A549 (cell line): ENCODE results near the gene SNAP25. TPM values are rescaled to one million over a fixed set of nuclear protein-coding genes. Genes with fewer than 3 reads are reported as not detected.
A peak's percentile ranks its signal among the peaks of the same experiment; 100 is the strongest.

ENCODE experiments used
- ATAC-seq, 2 experiments: fragments of 200-7000 bp in 1 of 2; fragments of >200 bp in 1 of 2; cut with Nextera tagmentation in 1 of 2; cut with Tn5 transposase in 1 of 2; 3 replicates each; pipeline versions ENCODE4 v1.8.0 to v1.9.1; 2018 to 2020; ENCODE audit warnings: mild to moderate bottlenecking in 1 of 2, moderate library complexity in 1 of 2
- CTCF ChIA-PET: fragments of 300-600 bp; sonication (Branson Sonifier 250); formaldehyde crosslinking; extraction: SDS; loops from one replicate; lab custom pipeline; 2021; ENCODE audit warnings: antibody characterized with exemption, inconsistent platforms; lab: Yijun Ruan, JAX
- POLR2A ChIA-PET: fragments of 350-600 bp; formaldehyde crosslinking; extraction: SDS; loops from one replicate; lab custom pipeline; 2021; ENCODE audit warnings: antibody characterized with exemption, inconsistent platforms; lab: Yijun Ruan, JAX
- DNase-seq, 2 experiments: peaks; one replicate each; pipeline versions ENCODE4 v3.0.0 to v3.0.0-alpha.2; 2011 to 2016; ENCODE audit warnings: low read depth in 1 of 2, low spot score in 1 of 2
- FAIRE-seq: peaks from 2 replicates; lab custom pipeline; 2011; peaks lifted over from hg19 to GRCh38; lab: Jason Lieb, UNC
- H3K27ac ChIP-seq, 2 experiments: fragments of >200 bp; sonication (Bioruptor Twin); formaldehyde crosslinking; 3 replicates each; pipeline ENCODE4 v1.5.1; 2016 to 2017
- H3K4me1 ChIP-seq: fragments of >200 bp; sonication (Bioruptor Twin); formaldehyde crosslinking; 3 replicates; pipeline ENCODE4 v1.6.1; 2016
- H3K4me2 ChIP-seq: fragments of >200 bp; sonication (Bioruptor Twin); formaldehyde crosslinking; 3 replicates; pipeline ENCODE4 v1.6.1; 2016
- H3K4me3 ChIP-seq: fragments of >200 bp; sonication (Bioruptor Twin); formaldehyde crosslinking; 3 replicates; pipeline ENCODE4 v1.5.1; 2016
- H3K9me3 ChIP-seq: fragments of >200 bp; sonication (Bioruptor Twin); formaldehyde crosslinking; 3 replicates; pipeline ENCODE4 v1.6.1; 2016
- CTCF ChIP-seq: fragments of >200 bp; sonication (Bioruptor Twin); formaldehyde crosslinking; IDR thresholded peaks from 3 replicates; pipeline ENCODE4 v1.5.1; 2016
- EHF ChIP-seq: fragments of 250-450 bp; sonication (Bioruptor Pico); IDR thresholded peaks from 2 replicates; pipeline ENCODE4 v1.5.0; 2020; ENCODE audit warnings: mild to moderate bottlenecking
- EHMT2 ChIP-seq: fragments of 200-600 bp; sonication (generic); IDR thresholded peaks from 2 replicates; pipeline ENCODE4 v1.6.1; 2016; ENCODE audit warnings: antibody characterized with exemption, low read depth, mild to moderate bottlenecking, moderate library complexity
- EP300 ChIP-seq, 2 experiments: fragments of >200 bp; sonication (Bioruptor Twin); formaldehyde crosslinking; IDR thresholded peaks; 2 replicates in 1 of 2; 3 replicates in 1 of 2; pipeline ENCODE4 v1.6.1; 2016 to 2017
- ESRRA ChIP-seq: fragments of 150-350 bp; IDR thresholded peaks from 2 replicates; pipeline ENCODE4 v1.6.1; 2014; ENCODE audit warnings: mild to moderate bottlenecking, low read length, borderline replicate concordance
- FOSB ChIP-seq: fragments of 250-450 bp; sonication (Bioruptor Pico); IDR thresholded peaks from 2 replicates; pipeline ENCODE4 v1.5.0; 2020; ENCODE audit warnings: mild to moderate bottlenecking, moderate library complexity
- HDAC2 ChIP-seq: fragments of 200-600 bp; sonication (generic); IDR thresholded peaks from 2 replicates; pipeline ENCODE4 v1.6.1; 2016
- HEYL ChIP-seq: fragments of 250-450 bp; sonication (Bioruptor Pico); IDR thresholded peaks from 2 replicates; pipeline ENCODE4 v1.8.0; 2021; ENCODE audit warnings: mild to moderate bottlenecking, moderate library complexity
- HOXA7 ChIP-seq: fragments of 250-450 bp; sonication (Bioruptor Pico); IDR thresholded peaks from 2 replicates; pipeline ENCODE4 v1.5.0; 2020; ENCODE audit warnings: mild to moderate bottlenecking, moderate library complexity
- HOXB13 ChIP-seq: fragments of 250-450 bp; sonication (Bioruptor Pico); IDR thresholded peaks from 2 replicates; pipeline ENCODE4 v1.5.0; 2020; ENCODE audit warnings: low read depth, mild to moderate bottlenecking, moderate library complexity
- JUNB ChIP-seq: fragments of >200 bp; sonication (Bioruptor Twin); formaldehyde crosslinking; IDR thresholded peaks from 2 replicates; pipeline ENCODE4 v1.6.1; 2016
- KDM1A ChIP-seq: fragments of 200-600 bp; sonication (generic); IDR thresholded peaks from 2 replicates; pipeline ENCODE4 v1.6.1; 2016; ENCODE audit warnings: low read depth, mild to moderate bottlenecking
- MAFK ChIP-seq: fragments of 450-650 bp; IDR thresholded peaks from 2 replicates; pipeline ENCODE4 v1.6.1; 2014; ENCODE audit not compliant: partially characterized antibody
- MAX ChIP-seq: IDR thresholded peaks from 2 replicates; pipeline ENCODE4 v1.6.1; 2012
- MYC ChIP-seq: IDR thresholded peaks from 2 replicates; pipeline ENCODE4 v1.6.1; 2012; ENCODE audit warnings: mild to moderate bottlenecking, inconsistent platforms, low read length, improper control_type of control experiment, borderline replicate concordance
- NFE2L2 ChIP-seq: fragments of 150-350 bp; conservative IDR thresholded peaks from 2 replicates; pipeline ENCODE4 v1.6.1; 2014; ENCODE audit warnings: low read length
- RAD21 ChIP-seq, 2 experiments: fragments of >200 bp in 1 of 2; sonication (Bioruptor Twin) in 1 of 2; formaldehyde crosslinking in 1 of 2; IDR thresholded peaks in 1 of 2; conservative IDR thresholded peaks in 1 of 2; 2 replicates in 1 of 2; 3 replicates in 1 of 2; pipeline ENCODE4 v1.6.1; 2012 to 2018; ENCODE audit warnings: inconsistent platforms in 1 of 2
- RARB ChIP-seq: fragments of 250-450 bp; sonication (Bioruptor Pico); IDR thresholded peaks from 2 replicates; pipeline ENCODE4 v1.8.0; 2021; ENCODE audit warnings: mild to moderate bottlenecking, moderate library complexity
- RCOR1 ChIP-seq: fragments of 150-350 bp; IDR thresholded peaks from 2 replicates; pipeline ENCODE4 v1.6.1; 2014; ENCODE audit warnings: antibody characterized with exemption, low read length, low read depth
- SREBF2 ChIP-seq: fragments of 450-650 bp; IDR thresholded peaks from 2 replicates; pipeline ENCODE4 v1.6.1; 2014; ENCODE audit warnings: mild to moderate bottlenecking, moderate library complexity
- USF2 ChIP-seq: fragments of 450-650 bp; IDR thresholded peaks from 2 replicates; pipeline ENCODE4 v1.6.1; 2014; ENCODE audit warnings: antibody characterized with exemption
- ZC3H11A ChIP-seq: fragments of 450-650 bp; IDR thresholded peaks from 2 replicates; pipeline ENCODE4 v1.6.1; 2014; ENCODE audit warnings: antibody characterized with exemption, mild to moderate bottlenecking
- ZSCAN20 ChIP-seq: fragments of 250-450 bp; sonication (Bioruptor Pico); IDR thresholded peaks from 2 replicates; pipeline ENCODE4 v1.8.0; 2022; ENCODE audit warnings: mild to moderate bottlenecking, moderate library complexity
- WGBS: methylation state at CpG from one replicate; pipeline ENCODE4 v1.1.6; 2017; ENCODE audit errors: missing lambda C conversion rate; 5-methylcytosine and 5-hydroxymethylcytosine counted together
- polyA plus RNA-seq, 4 experiments: library from polyadenylated mRNA; depleted of rRNA in 3 of 4; stranded (reverse); fragments of >200 nt; fragmentation: RNase III in 1 of 4; extraction: RNeasy Plus Mini Kit Qiagen cat#74134 plus additional on column Dnase treatment in 1 of 4; gene quantifications; 2 replicates in 3 of 4; 3 replicates in 1 of 4; pipeline ENCODE4 v1.2.3, GENCODE V29; 2011 to 2017
- TF ChIP-seq, protein P1 (sequence below): fragments of 250-450 bp; sonication (Bioruptor Pico); IDR thresholded peaks from 2 replicates; pipeline ENCODE4 v1.5.0; 2021; ENCODE audit warnings: mild to moderate bottlenecking, moderate library complexity, borderline replicate concordance
- TF ChIP-seq, protein P2 (sequence below): fragments of 250-450 bp; sonication (Bioruptor Pico); IDR thresholded peaks from 2 replicates; pipeline ENCODE4 v1.5.0; 2020; ENCODE audit warnings: low read depth, mild to moderate bottlenecking, moderate library complexity
- TF ChIP-seq, protein P3 (sequence below): fragments of >200 bp; sonication (Bioruptor Twin); formaldehyde crosslinking; IDR thresholded peaks from 2 replicates; pipeline ENCODE4 v1.6.1; 2016

The SNAP25 gene
- polyA plus RNA-seq, 2 of the 4 experiments (the other 2 are of a cell fraction) = 39.6 to 53.6 TPM

DNA sequence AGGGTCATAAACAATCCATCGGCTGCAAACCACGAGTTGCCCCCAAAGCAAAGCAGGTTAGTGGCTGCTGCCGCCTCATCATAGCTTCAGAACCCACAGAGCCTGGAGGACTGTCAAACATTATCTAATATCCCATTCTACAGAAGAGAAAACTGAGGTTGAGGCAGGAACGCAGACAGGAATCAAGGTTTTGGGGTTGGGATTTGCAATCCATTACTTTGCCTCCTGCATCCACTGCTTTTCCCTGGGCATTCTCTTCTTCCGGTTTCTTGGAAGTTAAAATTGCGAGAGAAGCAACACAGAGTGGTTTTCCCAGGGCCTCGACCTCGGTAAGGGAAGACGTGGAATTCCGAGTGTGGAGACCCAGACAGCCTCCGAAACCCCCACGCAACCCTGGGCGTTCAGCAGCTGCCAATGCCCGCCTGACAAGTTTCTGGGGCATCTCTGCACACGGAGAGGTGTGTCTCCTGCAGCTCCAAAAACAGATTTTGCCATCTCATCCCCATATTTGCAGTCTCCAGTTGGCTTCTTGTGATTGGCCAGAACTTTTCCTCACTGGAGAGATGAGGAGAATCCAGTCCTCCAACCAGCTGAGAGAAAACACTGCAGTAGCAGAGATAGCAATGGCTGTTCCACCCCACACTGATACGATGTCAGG, 45.5 kb upstream of the SNAP25 start:
- peak overlapping the region; percentile 96 for H3K4me2 ChIP-seq
- ATAC-seq = no peak
- peaks cover 2% of the 10 kb centered on the region; the same call in 1 of the 3 replicates for H3K9me3 ChIP-seq
- WGBS = 84% methylated on average over 16 of the region's 16 CpGs
- peak overlapping the region; percentile 50 for H3K4me3 ChIP-seq
- CTCF ChIA-PET = interaction anchor here (0.7 to 5.6 kb wide), 10 partner anchors 9 to 254 kb away, joined by 3 to 24 read pairs (median 4); no protein-coding TSS in a partner anchor
- no peak for TF ChIP-seq HOXB13 (CRISPR knock-in tag)
- peak; percentile 59; the same call in 1 of the 2 replicates for TF ChIP-seq KDM1A
- TF ChIP-seq SREBF2 = no peak
- no peak for TF ChIP-seq HOXA7 (CRISPR knock-in tag)
- no peak for TF ChIP-seq EP300 (IDR thresholded peaks at IDR 0.05)
- TF ChIP-seq ESRRA = no peak
- TF ChIP-seq HEYL = no peak
- TF ChIP-seq EHMT2 = no peak
- no peak for TF ChIP-seq MAFK
- TF ChIP-seq, protein P1, sequence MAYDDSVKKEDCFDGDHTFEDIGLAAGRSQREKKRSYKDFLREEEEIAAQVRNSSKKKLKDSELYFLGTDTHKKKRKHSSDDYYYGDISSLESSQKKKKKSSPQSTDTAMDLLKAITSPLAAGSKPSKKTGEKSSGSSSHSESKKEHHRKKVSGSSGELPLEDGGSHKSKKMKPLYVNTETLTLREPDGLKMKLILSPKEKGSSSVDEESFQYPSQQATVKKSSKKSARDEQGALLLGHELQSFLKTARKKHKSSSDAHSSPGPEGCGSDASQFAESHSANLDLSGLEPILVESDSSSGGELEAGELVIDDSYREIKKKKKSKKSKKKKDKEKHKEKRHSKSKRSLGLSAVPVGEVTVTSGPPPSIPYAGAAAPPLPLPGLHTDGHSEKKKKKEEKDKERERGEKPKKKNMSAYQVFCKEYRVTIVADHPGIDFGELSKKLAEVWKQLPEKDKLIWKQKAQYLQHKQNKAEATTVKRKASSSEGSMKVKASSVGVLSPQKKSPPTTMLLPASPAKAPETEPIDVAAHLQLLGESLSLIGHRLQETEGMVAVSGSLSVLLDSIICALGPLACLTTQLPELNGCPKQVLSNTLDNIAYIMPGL (CRISPR knock-in tag) = no peak
- no peak for TF ChIP-seq RARB (CRISPR knock-in tag)
- no peak for TF ChIP-seq HDAC2
- 0 out of 2 replicates have a peak, but pooled peaks have one; percentile 42 for TF ChIP-seq RCOR1
- peak in 1 of 2 experiments; percentile 12 for DNase-seq
- peaks cover 19% of the 10 kb centered on the region for H3K4me1 ChIP-seq
- peak overlapping the region; percentile 88 to 91 for H3K27ac ChIP-seq
- FAIRE-seq = no peak
- POLR2A ChIA-PET = no interaction called here

GRCh38 chr20:10174400-10174799, 44.2 kb upstream of the SNAP25 start:
- H3K4me1 ChIP-seq = peaks cover 19% of the 10 kb centered on the region
- H3K9me3 ChIP-seq = no peaks in the 10 kb centered on the region
- TF ChIP-seq MAFK = no peak
- TF ChIP-seq ZC3H11A = no peak
- TF ChIP-seq, protein P2, sequence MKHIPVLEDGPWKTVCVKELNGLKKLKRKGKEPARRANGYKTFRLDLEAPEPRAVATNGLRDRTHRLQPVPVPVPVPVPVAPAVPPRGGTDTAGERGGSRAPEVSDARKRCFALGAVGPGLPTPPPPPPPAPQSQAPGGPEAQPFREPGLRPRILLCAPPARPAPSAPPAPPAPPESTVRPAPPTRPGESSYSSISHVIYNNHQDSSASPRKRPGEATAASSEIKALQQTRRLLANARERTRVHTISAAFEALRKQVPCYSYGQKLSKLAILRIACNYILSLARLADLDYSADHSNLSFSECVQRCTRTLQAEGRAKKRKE = no peak
- TF ChIP-seq HEYL = no peak
- TF ChIP-seq MAX = no peak
- no peak for TF ChIP-seq EHF (CRISPR knock-in tag)
- no peak for TF ChIP-seq JUNB
- no peak for TF ChIP-seq MYC
- H3K4me2 ChIP-seq = no peak overlapping the region
- H3K27ac ChIP-seq = peak overlapping the region in 1 of 2 experiments; percentile 91; a peak in 2 of 6 replicates
- CTCF ChIA-PET = interaction anchor here (1.0 to 5.6 kb wide), 7 partner anchors 10 to 195 kb away, joined by 3 to 24 read pairs (median 4); no protein-coding TSS in a partner anchor
- no peak overlapping the region for H3K4me3 ChIP-seq
- 96% methylated on average over 1 of the region's 1 CpG for WGBS
- POLR2A ChIA-PET = no interaction called here
- FAIRE-seq (no peak), ATAC-seq (no peak), DNase-seq (no peak)

- no peak for DNase-seq
- no peak overlapping the region for H3K4me2 ChIP-seq
- H3K27ac ChIP-seq = no peak overlapping the region
- H3K4me1 ChIP-seq = peaks cover 12% of the 10 kb centered on the region
- ATAC-seq = no peak
- CTCF ChIA-PET = interaction anchor here (0.6 kb wide), 1 partner anchor 1000 kb away, joined by 3 read pairs; no protein-coding TSS in a partner anchor
- FAIRE-seq = no peak
- 90% methylated on average over 3 of the region's 3 CpGs for WGBS
- POLR2A ChIA-PET = no interaction called here
- H3K9me3 ChIP-seq = no peaks in the 10 kb centered on the region
- H3K4me3 ChIP-seq = no peak overlapping the region
- TF ChIP-seq RAD21 (conservative IDR thresholded peaks at IDR 0.05 in 1 of 2, IDR thresholded peaks at IDR 0.05 in 1 of 2) = no peak
- no peak for TF ChIP-seq USF2
- TF ChIP-seq MAFK = no peak
- no peak for TF ChIP-seq JUNB
- TF ChIP-seq NFE2L2 = no peak
- no peak for TF ChIP-seq SREBF2
- TF ChIP-seq RARB (CRISPR knock-in tag) = no peak
- TF ChIP-seq, protein P3, sequence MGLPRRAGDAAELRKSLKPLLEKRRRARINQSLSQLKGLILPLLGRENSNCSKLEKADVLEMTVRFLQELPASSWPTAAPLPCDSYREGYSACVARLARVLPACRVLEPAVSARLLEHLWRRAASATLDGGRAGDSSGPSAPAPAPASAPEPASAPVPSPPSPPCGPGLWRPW = no peak
- TF ChIP-seq, protein P1 (CRISPR knock-in tag) = no peak
- no peak for TF ChIP-seq ZSCAN20 (CRISPR knock-in tag)
- no peak for TF ChIP-seq ZC3H11A
- TF ChIP-seq FOSB (CRISPR knock-in tag) = no peak
- TF ChIP-seq EP300 (IDR thresholded peaks at IDR 0.05) = no peak
- no peak for TF ChIP-seq CTCF
Measured at GRCh38 chr20:10177326-10177725, 41.3 kb upstream of the SNAP25 start.
